HUES48 (cell line): Measurements from ENCODE around the gene LMBR1.
"Not testable (repeated sequence)": the region's sequence is repeated elsewhere in the genome, so short reads cannot be mapped to it uniquely, and the experiment has no call there.

Source experiments
- H3K27ac ChIP-seq: one replicate; pipeline ENCODE4 v1.7.0; 2013; ENCODE audit warnings: low read depth, low read length, inconsistent platforms
- H3K27me3 ChIP-seq: 2 replicates; pipeline ENCODE4 v1.6.1; 2013; ENCODE audit warnings: mild to moderate bottlenecking, low read length; ENCODE audit not compliant: control insufficient read depth, insufficient read depth
- H3K36me3 ChIP-seq: 2 replicates; pipeline ENCODE4 v1.6.1; 2013; ENCODE audit warnings: low read length; ENCODE audit not compliant: control insufficient read depth, insufficient read depth
- H3K4me1 ChIP-seq: 2 replicates; pipeline ENCODE4 v1.6.1; 2013; ENCODE audit warnings: mild to moderate bottlenecking, low read length; ENCODE audit not compliant: control insufficient read depth, insufficient read depth
- H3K4me3 ChIP-seq: 2 replicates; pipeline ENCODE4 v1.5.1; 2013; ENCODE audit warnings: mild to moderate bottlenecking, low read depth, low read length
- H3K9ac ChIP-seq: 2 replicates; pipeline ENCODE4 v1.6.1; 2013; ENCODE audit warnings: mild to moderate bottlenecking, low read depth, low read length, moderate library complexity
- H3K9me3 ChIP-seq: 2 replicates; pipeline ENCODE4 v1.6.1; 2013; ENCODE audit warnings: low read length; ENCODE audit not compliant: control insufficient read depth, insufficient read depth

The LMBR1 gene

DNA sequence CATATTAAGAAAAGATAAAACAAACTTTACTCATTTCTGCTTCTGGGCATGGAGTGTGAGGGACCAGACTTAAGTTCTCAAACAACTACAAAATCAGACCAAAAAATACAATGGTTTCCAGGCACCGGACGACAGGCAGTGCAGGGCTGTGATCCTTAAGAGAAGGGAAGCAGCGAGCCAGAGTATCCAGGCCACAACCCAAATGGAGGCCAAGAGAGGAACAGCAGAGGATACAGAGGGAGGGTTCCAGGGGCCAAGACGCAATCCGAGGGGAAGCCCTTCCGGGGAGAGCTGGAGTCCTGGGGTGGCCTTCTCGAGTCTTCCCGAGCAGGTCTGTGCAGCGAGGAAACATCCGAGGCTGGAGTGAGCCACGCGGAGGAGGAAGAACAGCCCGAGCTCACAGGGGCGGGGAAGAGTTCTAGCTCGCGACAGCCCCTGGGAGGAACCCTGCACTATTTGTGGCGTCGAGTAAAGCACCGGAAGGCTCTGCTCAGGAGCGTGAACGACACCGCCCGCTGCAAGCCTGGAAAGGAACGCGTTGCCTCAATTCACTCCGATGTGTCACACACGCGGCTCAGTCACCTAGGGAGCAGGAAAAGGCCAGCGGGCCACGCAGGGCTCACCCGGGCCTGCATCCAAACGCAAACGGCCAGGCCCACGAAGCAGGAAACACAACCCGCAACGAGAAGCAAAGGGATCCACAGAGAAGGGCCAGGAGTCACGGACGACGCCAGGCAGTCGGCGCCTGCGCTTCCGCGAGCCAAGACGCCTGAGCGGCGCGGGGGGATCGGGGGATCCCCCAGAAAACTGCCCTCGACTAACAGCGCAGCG, 253.3 kb downstream of the LMBR1 start:
- Histone ChIP-seq H3K9me3 (no peaks in the 10 kb centered on the region), H3K36me3 (no peaks in the 10 kb centered on the region), H3K27me3 (peaks cover 11% of the 10 kb centered on the region), H3K4me3 (peak overlapping the region; percentile 75; the same call in 1 of the 2 replicates), H3K4me1 (0 out of 2 replicates have a peak, but pooled peaks cover 6% of the 10 kb centered on the region), H3K27ac (no peak overlapping the region), H3K9ac (peak overlapping the region; percentile 30; the same call in 1 of the 2 replicates)

DNA sequence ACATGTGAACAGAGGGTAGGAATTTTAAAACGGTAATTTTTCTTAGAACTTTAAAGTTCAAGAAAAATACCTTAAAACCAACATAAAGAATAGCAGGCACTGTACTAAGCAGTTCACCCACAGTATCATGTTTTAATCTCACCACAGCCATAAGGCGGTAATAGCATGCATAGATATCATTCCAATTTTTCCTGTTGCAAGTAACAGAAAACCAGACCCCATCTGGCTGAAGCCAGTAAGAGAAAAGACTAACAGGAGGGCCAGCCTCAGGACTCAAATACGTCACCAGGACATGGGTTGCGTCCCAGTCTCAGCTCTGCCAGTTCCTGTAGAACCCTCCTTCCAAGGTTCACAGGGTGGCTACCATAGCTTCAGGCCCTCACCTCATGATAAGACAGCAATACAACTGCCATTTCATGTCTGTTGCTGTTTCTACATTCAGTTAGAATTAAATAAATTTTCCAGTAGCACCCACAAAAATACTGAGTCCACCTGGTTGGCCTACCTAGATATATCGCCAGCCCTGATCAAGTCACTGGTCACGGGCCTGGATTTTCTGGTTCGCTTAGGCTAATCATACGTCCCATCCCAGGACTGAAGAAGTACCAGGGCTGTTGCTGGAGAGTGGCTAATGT, 254.4 kb downstream of the LMBR1 start:
- 0 out of 2 replicates have a peak, but pooled peaks cover 6% of the 10 kb centered on the region for H3K4me1 ChIP-seq
- H3K27me3 ChIP-seq: peaks cover 11% of the 10 kb centered on the region
- H3K4me3 ChIP-seq: no peak overlapping the region
- H3K9me3 ChIP-seq: no peaks in the 10 kb centered on the region
- no peaks in the 10 kb centered on the region for H3K36me3 ChIP-seq
- H3K27ac ChIP-seq: no peak overlapping the region
- no peak overlapping the region for H3K9ac ChIP-seq

DNA sequence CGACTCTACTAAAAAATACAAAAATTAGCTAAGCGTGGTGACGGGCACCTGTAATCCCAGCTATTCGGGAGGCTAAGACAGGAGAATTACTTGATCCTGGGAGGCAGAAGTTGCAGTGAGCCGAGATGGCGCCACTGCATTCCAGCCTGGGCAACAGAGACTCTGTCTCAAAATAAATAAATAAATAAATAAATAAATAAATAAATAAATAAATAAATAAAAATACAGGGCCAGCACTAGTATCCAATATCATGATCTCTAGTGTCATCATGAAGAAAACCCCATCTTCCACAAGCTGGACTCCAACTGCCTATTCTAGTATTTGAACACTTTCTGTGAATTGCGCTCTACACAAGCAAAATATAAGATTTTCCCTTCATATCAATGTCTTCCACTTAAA, 255.9 kb downstream of the LMBR1 start:
- not testable (repeated sequence) for H3K9me3 ChIP-seq

DNA sequence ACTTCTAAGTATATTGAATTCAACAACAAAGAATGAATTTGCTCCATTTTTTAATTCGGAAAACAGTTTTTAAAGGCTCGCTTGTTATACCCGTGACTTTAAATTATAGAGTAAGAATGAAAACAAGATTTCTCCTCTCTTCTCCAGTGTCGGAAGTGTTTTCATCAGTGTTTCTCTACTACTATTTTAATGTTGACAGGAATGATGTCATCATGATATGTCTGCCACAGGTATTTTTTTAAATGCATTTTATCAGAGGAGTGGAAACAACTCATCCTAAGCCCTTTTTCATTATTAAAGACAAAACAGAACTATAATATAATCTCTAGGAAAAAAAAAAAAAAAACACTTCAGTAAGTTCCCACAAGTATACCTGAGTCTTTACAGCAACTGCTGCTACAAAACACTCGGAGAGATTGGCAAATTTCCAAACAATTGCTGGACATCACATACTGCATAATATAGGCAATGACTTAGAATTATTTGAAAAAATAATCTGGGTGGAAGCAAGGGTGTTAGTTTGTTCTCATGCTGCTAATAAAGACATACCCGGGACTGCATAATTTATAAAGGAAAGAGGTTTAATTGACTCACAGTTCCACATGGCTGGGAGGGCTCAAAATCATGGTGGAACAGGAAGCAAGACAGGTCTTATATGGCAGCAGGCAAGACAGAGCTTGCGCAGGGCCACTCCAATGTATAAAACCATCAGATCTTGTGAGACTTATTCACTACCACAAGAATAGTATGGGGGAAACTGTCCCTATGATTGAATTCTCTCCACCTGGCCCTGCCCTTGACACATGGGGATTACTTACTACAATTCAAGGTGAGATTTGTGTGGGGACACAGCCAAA, 257.2 kb downstream of the LMBR1 start:
- no peak overlapping the region for H3K27ac ChIP-seq
- no peaks in the 10 kb centered on the region for H3K4me1 ChIP-seq
- peaks cover 5% of the 10 kb centered on the region for H3K27me3 ChIP-seq
- H3K9me3 ChIP-seq: no peaks in the 10 kb centered on the region
- H3K36me3 ChIP-seq: no peaks in the 10 kb centered on the region
- H3K4me3 ChIP-seq: no peak overlapping the region
- H3K9ac ChIP-seq: no peak overlapping the region

More for the DNA sequence above, 255.9 kb downstream of the LMBR1 start:
- not testable (repeated sequence) for H3K4me1 ChIP-seq, H3K4me3 ChIP-seq, H3K27ac ChIP-seq, H3K36me3 ChIP-seq, H3K9ac ChIP-seq
- H3K27me3 ChIP-seq: peaks cover 11% of the 10 kb centered on the region

DNA sequence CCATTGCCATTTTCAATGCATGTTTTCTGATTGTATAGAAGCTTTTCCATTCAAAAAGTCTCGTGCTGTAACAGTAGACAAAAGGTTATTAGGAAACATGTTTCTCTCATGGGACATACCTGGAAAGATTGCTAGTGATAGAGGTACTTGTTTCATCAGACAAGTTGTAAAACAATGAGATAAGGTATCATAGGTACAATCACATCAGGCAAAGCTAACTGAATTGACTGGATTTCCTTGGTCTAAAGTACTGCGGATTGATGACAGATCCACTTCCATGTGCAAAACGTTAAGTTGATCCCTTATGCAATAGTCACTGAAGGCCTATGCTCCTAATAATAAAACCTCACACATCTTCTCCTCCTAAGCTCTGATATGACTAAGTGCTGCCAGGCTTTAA, 258.9 kb downstream of the LMBR1 start:
- no peak overlapping the region for H3K27ac ChIP-seq
- no peak overlapping the region for H3K4me3 ChIP-seq
- no peaks in the 10 kb centered on the region for H3K4me1 ChIP-seq
- H3K9ac ChIP-seq: no peak overlapping the region
- H3K27me3 ChIP-seq: no peaks in the 10 kb centered on the region
- no peaks in the 10 kb centered on the region for H3K36me3 ChIP-seq
- peaks cover 7% of the 10 kb centered on the region; the same call in 1 of the 2 replicates for H3K9me3 ChIP-seq

DNA sequence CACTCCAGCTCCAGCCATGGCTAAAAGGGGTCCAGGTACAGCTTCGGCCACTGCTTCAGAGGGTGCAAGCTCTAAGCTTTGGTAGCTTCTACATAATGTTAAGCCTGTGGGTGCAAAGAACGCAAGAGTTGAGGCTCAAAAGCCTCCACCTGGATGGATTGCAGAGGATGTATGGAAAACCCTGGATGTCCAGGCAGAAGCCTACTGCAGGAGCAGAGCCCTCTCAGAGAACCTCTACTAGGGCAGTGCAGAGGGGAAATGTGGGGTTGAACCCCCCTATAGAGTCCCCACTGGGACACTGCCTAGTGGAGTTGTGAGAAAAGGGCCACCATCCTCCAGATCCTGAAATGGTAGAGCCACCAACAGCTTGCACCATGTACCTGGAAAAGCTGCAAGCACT, 263.1 kb downstream of the LMBR1 start:
- H3K27me3 ChIP-seq: no peaks in the 10 kb centered on the region
- H3K9ac ChIP-seq: no peak overlapping the region
- no peaks in the 10 kb centered on the region for H3K36me3 ChIP-seq
- no peak overlapping the region for H3K4me3 ChIP-seq
- H3K9me3 ChIP-seq: peaks cover 10% of the 10 kb centered on the region; the same call in 1 of the 2 replicates
- H3K27ac ChIP-seq: no peak overlapping the region
- peaks cover 6% of the 10 kb centered on the region for H3K4me1 ChIP-seq

DNA sequence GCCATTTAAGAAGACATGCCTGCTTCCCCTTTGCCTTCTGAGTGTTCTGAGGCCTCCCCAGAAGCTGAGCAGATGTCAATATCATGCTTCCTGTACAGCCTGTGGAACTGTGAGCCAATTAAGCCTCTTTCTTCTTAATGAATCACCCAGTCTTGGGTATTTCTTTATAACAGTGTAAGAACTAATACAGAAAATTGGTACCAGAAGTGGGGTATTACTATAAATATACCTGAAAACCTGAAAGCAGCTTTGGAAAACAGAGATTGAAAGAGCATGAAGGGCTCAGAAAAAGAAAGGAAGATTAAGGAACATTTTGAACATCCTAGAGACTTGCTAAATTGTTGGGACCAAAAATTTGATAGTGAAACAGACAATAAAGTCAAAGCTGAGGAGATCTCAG, 264.4 kb downstream of the LMBR1 start:
- Histone ChIP-seq H3K9ac (no peak overlapping the region), H3K36me3 (no peaks in the 10 kb centered on the region), H3K4me3 (no peak overlapping the region), H3K27ac (no peak overlapping the region), H3K9me3 (peaks cover 10% of the 10 kb centered on the region; the same call in 1 of the 2 replicates), H3K27me3 (no peaks in the 10 kb centered on the region), H3K4me1 (peaks cover 6% of the 10 kb centered on the region)
